Subcutaneous adipose tissue (tissue), 4 donors: ENCODE results near the gene TIMM17A. TPM values are rescaled to one million over a fixed set of nuclear protein-coding genes. Genes with fewer than 3 reads are reported as not detected.

Source experiments
- total RNA-seq, 4 donors: library from RNA; depleted of rRNA; stranded (reverse); fragments of >200 nt; gene quantifications; one replicate each; pipeline ENCODE4 v1.1.0, GENCODE V29; 2016
- TF ChIP-seq, protein P1 (sequence below): fragments of 450-650 bp; IDR thresholded peaks from one replicate; pipeline ENCODE4 v1.5.1; 2016; ENCODE audit warnings: low read depth, mild to moderate bottlenecking, control low read depth, antibody characterized with exemption, moderate library complexity

TIMM17A gene
- total RNA-seq, 4 donors from 2014 or later, result 24.6 to 67.5 (median 26.2) TPM

DNA sequence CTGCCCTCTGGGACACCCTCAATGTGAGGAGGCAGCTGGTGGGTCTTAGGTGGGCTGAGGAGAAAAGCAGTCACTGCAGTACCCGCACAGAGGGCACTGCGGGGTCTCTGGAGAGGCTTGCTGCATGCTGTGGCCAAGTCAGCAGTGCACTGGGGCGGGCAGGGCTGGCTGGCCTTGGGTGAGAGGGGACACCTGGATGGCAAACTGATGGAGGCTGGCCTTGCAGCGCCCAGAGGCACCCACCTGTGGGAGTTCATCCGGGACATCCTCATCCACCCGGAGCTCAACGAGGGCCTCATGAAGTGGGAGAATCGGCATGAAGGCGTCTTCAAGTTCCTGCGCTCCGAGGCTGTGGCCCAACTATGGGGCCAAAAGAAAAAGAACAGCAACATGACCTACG, 58.3 kb downstream of the TIMM17A start:
- TF ChIP-seq, protein P1, sequence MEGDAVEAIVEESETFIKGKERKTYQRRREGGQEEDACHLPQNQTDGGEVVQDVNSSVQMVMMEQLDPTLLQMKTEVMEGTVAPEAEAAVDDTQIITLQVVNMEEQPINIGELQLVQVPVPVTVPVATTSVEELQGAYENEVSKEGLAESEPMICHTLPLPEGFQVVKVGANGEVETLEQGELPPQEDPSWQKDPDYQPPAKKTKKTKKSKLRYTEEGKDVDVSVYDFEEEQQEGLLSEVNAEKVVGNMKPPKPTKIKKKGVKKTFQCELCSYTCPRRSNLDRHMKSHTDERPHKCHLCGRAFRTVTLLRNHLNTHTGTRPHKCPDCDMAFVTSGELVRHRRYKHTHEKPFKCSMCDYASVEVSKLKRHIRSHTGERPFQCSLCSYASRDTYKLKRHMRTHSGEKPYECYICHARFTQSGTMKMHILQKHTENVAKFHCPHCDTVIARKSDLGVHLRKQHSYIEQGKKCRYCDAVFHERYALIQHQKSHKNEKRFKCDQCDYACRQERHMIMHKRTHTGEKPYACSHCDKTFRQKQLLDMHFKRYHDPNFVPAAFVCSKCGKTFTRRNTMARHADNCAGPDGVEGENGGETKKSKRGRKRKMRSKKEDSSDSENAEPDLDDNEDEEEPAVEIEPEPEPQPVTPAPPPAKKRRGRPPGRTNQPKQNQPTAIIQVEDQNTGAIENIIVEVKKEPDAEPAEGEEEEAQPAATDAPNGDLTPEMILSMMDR, result no peak

DNA sequence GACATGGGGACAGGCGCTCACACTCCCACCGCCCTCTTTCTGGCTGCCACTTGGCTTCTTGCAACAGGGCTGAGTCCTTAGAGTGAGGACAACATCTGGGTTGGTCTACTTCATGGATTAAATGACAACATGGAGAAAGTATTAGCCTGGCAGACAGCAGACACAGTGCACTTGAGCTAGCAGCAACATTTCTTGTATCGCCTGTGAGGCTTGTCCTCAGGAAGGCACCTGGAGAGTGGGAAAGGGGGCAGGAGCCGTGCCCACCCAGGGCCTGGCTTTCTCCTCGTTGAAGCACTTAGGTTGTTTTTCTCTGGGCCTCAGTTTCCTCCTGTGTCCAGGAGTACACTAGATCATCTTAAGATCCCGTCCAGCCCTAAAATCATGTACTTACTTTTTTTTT, 58.8 kb downstream of the TIMM17A start:
- TF ChIP-seq, protein P1, result no peak

DNA sequence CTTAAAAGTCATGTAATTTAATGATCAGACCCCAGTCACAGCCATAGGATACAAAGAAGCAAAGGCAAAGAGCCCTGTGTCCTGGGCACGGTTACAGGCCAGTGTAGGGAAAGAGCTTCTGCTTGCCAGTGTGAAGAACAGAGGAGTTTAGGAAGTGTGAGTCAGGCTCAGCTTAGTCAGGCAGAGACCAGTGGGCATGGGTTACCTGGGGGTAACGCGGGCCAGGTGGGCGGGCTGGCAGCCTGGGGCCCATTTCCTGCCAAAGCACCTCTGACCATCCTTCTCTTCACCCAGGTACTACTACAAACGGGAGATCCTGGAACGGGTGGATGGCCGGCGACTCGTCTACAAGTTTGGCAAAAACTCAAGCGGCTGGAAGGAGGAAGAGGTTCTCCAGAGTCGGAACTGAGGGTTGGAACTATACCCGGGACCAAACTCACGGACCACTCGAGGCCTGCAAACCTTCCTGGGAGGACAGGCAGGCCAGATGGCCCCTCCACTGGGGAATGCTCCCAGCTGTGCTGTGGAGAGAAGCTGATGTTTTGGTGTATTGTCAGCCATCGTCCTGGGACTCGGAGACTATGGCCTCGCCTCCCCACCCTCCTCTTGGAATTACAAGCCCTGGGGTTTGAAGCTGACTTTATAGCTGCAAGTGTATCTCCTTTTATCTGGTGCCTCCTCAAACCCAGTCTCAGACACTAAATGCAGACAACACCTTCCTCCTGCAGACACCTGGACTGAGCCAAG, 59.8 kb downstream of the TIMM17A start:
- TF ChIP-seq, protein P1, result no peak

DNA sequence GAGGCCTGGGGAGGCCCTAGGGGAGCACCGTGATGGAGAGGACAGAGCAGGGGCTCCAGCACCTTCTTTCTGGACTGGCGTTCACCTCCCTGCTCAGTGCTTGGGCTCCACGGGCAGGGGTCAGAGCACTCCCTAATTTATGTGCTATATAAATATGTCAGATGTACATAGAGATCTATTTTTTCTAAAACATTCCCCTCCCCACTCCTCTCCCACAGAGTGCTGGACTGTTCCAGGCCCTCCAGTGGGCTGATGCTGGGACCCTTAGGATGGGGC, 60.3 kb downstream of the TIMM17A start:
- TF ChIP-seq, protein P1, result no peak

DNA sequence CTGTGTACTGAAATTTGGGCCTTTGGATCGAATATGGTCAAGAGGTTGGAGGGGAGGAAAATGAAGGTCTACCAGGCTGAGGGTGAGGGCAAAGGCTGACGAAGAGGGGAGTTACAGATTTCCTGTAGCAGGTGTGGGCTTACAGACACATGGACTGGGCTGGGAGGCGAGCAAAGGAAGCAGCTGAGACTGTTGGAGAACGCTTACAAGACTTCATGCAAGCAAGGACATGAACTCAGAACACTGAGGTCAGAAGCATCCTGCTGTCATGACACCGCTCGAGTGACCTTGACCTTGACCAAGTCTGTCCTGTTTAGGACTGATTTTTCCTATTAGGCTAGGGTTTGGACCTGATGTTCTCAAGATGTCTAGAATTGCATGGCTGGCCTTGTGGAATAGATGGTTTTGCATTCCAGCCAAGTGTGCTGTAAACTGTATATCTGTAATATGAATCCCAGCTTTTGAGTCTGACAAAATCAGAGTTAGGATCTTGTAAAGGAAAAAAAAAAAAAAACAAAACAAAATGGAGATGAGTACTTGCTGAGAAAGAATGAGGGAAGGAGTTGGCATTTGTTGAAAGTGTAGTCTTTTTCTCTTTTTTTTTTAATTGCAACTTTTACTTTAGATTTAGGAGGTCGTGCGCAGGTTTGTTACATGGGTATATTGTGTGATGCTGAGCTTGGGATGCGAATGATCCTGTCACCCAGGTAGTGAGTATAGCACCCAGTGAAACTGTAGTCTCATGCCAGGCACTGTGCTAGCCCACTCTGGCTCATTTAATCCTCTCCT, 60.9 kb downstream of the TIMM17A start:
- TF ChIP-seq, protein P1, result no peak

DNA sequence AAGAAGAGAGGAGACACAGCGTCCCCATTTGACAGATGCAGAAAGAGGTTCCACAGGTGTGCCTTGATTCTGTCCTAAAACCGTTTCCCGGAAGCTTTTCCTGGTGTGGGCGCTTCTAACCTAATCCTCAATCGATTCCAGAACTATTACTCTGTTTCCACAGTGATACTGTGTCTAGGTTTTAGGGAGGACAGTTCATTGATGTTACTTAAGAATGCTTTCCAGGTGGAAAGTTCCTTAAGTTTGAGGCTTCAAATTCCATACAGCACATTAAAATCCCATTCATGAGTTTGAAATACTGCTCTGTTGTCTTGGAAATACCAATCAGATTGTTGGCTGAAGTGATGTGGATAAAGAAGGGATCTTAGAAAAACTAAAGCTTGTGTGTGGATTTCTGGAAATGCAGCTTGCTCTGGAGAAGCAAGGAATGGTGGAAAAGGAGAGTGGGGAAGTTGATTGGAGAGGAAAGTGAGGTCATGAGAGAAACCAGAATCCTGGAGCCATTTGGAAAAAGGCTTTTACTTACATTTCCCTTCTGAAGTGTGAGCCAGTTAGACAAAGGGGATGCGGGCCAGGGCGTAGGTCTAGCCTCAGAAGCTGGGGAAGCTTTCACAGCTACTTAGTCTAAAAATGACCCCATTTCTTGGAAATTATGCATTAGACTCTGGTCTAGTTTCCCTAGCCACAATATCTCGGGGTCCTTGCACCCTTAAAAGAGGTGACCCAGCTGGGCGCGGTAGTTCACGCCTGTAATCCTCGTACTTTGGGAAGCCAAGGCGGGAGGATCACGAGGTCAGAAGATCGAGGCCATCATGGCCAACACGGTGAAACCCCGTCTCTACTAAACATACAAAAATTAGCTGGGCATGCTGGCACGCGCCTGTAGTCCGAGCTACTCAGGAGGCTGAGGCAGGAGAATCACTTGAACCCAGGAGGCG, 61.8 kb downstream of the TIMM17A start:
- TF ChIP-seq, protein P1, result no peak
